Retina (tissue), 1 donor: Measurements from ENCODE around the gene ARPC5L.

Experiments used
- DNase-seq: peaks from one replicate; pipeline ENCODE4 v3.0.0-alpha.2; 2016

Gene ARPC5L

DNA sequence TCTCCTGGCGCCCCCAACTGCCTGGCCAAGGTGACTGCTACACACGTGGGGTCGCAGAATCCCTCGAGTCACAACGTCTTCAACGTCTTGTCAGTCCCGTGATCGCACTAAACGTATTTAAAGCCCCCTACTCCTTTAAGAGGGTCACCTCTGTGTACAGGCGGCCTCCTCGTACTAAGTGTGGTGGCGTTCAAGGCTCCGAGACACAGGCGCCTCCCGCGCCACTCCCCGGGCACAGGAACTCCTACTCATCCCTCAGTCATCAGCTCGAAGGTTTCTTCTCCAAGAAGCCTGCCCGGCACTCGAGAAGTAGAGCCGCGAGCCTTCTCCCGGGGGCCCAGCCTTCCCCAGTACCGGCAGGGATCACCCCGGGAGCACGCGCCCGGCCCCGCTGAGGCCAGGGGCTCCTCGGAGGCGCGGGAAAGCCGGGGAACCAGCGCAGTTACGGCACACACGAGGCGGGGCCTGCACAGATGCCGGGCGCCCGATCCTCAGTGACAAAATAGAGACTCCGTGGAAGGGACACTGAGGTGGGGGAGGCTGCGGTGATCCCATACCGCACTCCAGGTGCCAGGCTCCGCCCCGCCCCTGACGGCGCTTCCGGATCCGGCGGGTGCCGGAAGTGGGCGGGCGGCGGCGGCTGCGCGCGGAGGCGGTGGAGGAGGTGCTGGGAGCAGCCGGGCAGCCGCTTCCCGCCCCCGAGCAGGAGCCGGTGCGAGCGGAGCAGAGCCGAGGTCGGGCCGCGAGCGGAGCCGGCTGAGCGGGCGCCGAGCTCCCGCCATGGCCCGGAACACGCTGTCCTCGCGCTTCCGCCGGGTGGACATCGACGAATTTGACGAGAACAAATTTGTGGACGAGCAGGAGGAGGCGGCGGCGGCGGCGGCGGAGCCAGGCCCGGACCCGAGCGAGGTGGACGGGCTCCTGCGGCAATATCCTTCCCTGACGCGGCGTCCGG, 6.9 kb downstream of the ARPC5L start:
- peak; percentile 94 for DNase-seq

DNA sequence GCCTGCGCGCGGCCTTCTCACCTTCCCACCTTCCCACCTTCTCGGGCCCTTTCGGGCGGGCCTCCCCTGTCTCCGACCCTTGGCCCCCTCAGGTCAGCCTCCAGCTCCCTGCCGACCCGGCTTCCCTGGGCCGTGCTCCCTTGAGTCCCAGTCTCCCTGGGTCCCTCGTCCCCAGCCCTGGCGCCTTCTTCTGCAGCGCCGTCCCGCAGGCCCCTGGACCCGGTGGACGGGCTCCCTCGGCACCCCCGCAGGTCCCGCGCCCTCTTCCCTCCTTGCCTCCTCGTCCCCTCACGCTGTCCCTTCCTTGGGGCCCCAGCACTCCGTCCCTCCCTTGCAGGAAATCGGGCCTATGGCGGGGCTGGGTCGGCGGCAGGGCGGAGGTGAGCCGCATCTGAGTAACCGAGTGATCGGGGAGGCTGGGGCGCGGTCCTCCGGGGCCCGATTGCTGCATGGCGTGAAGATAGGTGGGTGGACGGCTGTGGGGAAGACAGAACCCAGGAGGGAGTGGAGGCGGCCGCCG, 7.6 kb downstream of the ARPC5L start:
- DNase-seq: no peak

DNA sequence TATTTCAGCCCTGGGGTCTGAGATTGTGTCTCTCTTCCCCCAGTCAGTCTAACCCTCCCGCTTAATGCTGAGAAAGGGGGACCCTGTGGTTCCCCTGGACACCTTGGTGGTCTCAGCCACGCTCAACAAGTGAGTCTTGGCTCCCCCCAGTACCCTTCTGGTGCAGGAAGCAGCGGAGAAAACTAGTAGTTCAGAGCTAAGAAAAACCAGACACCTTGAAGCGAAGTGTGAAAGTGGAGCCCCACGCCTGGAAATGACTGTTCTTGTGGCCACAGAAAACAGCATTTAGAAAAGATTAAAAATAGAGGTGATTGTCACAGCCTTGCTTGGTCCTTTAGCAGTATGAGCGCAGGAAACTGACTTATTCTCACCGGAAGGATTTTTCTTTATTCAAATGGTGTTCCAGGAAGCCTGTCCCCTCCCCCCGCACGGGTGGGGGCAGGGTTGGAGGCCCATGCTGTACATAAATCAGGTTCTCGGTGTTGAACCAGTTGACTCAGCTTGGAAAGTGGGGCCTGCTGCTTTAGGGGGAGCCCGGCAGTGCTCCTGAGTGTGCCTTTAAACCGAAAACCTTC, 8.1 kb downstream of the ARPC5L start:
- no peak for DNase-seq

DNA sequence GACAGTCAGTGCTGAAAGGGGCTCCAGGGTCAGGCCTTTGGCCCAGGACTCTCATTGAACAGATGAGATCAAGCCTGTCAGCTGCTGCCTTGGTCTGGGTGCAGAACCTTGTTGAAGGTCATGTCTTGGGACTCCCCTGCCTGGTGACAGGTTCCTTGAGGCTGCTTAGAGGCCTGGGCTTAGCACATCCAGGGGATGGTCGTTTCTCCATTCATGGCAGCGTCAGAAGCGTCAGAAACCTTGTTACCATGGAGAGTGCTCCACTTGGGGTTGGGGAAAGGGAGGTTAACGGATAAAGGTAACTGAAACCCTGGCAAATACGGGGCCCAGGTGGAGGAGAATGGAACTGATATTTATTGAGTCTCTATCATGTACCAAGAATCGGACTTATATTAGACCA, 8.8 kb downstream of the ARPC5L start:
- DNase-seq: no peak

DNA sequence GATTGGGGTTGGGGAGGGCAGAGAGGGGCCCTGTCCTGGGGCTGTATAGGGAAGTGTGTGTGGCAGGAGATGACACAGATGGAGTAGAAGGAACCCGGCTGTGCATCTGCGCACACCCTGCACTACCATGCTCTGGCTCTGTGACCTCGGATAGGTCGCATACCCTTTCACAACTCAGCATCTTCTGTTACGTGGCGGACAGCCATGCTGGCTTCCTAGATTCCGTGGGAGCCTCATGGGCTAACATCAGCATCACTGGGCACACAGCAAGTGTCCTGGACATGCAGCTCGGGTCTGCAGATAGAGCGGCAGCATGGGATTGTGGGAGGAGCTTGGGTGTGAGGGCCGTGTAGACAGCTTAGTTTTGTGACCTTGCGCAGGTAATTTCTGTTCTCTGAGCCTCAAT, 9.2 kb downstream of the ARPC5L start:
- no peak for DNase-seq

DNA sequence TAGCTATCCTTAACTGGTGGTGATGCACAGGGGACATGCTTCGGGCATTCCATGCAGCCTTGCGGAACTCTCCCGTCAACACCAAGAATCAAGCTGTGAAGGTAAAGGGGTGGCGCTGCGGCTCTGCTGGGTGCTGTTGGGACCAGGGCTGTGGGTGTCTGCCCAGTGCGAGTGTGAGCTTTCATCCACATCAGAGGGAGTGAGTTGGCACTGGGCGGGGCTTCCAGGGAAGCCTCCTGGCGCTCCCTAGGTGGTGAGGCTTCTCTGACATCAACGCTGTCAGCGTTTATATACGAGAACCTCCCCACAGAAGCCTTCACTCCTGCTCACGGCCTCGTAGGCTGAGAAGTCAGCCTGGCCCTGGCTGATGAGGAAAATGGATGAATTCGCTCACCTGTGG, 11.7 kb downstream of the ARPC5L start:
- DNase-seq: no peak

DNA sequence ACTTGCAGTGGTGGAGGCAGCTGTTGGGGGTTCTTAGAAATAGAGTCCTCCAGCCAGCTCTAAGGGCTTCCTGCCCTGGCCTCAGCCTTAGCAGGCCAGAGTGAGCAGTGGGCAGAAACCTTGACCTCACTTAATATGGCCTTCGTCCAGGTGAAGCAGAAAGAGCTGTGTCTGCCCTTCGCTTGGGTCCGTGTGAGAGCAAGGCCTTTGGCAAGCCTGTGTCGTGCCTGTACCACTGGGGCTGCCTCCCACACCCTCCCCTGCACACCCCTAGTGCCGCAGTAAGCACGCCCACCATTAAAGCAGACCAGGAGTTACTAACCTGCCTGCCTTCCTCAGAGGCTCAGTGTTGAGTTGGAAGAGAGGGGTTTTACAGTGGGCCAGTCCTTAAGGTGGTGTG, 13.6 kb downstream of the ARPC5L start:
- DNase-seq: no peak

DNA sequence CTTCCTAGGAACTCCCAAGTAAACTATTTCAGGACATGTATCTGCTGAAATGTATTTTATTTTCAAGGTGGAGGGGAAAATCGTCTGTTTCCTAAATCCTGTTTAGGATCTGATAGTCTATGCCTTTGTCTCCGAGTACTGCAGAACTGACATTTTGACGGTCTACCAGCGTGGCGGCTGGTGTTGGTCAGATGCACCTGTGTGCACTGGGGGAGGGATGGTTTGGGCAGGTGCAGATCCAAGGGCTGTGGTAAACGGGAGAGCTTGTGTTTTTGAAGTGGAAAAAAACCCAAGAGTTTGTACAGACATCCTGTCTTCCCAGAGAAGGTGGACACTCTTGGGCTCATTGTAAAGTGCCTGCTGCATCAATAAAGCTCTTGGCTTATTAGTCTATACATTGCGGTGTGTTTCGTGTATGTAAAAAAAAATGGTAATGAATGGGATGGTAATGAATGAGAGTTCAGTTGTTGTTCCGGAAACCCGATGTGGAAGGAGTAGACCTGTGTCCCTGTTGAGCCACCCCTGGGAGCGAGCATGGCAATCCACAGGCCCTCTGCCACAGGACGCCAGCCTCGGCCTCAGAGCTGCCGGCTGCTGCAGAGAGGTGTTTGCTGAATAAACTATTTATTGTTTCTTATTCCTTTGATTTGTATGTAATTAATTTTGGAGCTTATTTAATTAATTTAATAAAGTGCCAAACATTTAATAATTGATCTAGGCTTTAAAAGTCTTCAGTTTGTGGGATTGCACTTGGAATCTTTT, 15.3 kb downstream of the ARPC5L start:
- no peak for DNase-seq

DNA sequence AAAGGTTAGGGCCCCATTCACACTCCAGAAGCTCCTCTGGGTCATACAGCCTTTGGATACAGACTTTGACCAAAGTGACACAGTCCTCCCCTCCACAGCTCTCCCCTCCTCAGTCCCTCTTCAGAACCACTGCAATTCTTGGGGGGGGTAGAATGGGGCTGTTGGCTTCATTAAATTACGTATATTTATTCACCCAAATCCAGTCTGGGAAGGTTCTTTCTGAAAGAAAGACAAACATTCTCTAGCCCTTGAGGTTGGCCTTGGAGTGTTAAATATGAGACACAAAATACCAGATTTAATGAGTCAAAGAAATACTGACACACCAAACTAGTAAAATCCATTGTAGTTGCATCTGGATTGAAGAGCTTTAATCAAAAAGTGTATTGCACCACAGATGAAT, 16.1 kb downstream of the ARPC5L start:
- no peak for DNase-seq

DNA sequence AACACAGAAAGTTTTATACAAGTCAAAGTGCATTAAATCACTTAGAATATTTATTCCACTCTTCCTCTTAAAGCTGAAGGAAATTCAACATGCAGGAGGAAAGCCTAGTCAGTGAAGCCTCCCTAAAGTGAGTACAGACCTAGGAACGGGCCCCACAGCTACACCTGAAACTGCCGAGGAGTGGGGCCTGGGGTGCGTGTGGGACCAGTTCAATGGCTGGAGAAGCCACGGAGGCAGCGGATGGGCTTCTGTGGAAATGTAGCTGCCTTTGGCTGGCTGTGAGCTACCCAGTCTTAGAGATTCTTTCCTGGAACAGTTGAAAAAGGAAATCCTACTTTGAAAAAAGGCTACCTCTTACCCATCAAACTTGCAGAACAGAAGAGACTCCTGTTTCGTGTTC, 16.6 kb downstream of the ARPC5L start:
- DNase-seq: no peak

DNA sequence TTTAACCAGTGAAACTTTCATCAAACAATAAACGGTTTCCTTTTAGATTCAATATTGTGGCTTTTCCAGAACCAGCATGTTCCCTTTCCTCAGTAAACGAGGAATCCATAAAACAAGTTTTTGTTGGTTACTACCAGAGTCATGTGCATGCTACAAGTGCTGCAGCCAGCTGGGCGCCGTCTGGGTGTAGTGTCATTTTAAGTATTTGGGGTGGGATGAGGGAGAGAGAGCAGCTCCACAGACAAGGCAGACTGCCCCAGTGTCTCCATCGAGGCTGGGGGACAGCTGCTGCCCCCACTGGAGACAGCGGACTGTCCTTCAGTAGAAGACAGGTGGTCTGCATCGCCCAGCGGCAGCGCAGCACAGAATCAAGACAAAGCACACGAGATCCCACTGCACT, 17.3 kb downstream of the ARPC5L start:
- DNase-seq: no peak

DNA sequence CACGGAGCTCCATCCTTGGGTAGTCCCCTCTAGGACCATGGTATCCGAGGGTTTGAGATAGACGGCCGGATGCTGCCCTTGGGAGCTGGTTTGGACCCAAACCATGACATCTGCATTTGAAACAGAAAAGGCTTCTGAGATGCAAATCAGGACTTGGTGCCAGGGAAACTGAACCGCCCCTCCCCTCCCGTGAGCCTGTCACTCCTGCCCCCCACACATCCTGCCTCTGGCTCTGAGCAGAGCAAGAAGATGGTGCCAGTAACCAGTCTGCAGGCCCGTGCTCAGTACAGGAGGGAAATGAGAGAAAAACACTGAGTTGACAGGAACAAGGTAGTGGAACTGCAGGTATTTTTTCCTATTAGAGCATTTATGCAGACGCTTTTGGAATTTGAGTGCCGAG, 18.6 kb downstream of the ARPC5L start:
- DNase-seq: no peak

DNA sequence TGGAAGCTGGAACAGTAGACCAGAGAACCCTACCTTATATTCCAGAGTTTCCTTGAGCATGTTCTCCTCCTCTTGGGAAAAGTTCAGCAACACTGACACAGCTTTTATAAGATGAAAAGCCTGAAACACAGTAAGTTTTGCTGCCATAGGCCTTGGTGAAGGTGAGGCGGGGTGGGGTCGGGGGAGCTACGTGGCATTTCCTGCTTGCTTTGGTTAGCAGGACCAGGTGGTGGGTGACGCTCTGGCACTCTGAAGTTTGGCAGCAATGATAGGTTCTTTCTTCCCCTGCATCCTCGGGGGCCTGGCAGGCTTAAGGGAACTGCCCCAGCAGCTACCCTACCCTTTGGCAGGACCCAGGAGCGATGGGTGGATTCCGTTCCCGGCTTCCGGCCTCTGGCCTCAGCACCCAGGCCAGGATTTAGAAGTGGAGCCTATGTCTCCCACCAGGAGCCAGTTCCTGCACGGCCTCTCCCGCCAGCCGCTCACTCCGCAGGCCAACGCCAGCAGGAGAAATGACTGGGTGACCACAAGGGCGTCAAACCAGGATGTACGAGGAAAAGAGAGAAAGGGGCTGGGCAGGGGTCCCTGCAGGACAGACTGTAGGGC, 19.3 kb downstream of the ARPC5L start:
- no peak for DNase-seq

DNA sequence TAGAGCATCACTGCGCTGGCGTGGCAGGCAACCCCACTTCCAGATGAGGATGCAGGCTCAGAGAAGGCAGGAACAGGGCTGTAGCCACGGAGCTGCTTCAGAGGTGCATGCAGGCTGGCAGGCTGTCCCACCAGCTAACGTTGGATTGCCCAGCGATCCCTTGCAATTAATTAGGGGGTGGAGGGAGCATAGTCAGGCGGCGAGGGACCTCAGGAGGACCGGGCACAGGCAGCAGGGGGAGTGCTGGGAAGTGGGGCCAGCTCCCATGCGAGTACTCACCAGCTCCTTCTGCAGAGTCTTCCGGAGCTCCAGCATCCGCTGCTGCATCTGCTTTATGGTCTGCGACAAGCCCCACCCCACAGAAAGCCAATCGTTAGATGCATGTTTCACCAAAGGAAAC, 20.3 kb downstream of the ARPC5L start:
- DNase-seq: no peak

DNA sequence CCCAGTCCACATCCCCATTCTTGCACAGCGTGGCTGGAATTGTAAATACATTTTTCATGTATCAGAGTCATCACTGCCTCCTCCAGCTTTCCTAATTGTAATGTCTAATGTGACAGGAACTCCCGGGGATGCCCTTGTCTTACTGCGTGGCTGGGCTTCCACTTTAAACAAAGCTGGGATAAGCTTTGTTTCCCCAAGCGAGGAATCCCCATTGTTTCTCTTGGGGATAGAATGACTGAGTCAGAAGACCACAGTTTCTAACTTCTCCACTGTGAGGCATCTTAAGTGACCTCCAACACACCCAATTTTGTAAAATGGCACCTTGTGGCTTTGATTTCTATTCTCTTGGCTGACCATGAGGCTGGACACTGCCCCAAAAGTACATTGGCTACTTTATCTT, 22.4 kb downstream of the ARPC5L start:
- no peak for DNase-seq

DNA sequence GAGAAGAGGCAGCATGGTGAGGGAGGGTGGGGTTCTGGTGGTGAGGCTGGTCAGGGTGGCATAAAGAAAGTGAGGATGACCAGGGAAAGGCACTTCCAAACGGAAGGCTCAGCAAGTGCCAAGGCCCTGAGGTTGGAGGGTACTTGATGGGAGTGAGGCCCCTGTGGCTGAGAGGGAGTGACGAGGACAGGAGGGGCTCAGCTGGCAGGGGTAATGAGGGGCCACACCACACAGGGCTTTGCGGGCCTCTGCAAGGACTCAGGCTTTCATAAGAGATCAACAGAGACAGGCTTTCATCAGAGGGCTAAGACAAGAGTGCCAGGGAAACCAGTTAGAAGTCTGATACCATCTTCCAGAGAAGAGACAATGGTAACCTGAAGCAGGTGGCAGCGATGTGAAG, 23.6 kb downstream of the ARPC5L start:
- DNase-seq: no peak

DNA sequence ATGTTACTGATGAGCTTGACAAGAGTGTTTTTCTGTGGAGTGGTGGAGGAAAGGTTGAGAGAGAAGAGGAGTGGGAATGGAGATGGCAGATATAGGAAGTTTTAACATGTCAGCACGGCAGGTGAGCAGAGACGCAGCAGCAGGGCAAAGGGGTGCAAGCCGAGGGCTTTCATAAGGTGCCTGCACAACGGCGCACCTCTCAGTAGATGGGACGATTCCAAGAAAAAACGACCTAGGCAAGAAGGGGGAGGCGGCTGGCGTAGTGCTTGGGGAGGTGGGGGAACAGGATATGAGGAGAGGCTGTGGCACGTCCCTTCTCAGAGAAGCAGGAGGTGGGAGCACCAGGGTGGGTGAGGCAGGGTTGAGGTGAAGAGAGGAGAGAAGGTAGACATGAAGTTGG, 24.5 kb downstream of the ARPC5L start:
- no peak for DNase-seq

DNA sequence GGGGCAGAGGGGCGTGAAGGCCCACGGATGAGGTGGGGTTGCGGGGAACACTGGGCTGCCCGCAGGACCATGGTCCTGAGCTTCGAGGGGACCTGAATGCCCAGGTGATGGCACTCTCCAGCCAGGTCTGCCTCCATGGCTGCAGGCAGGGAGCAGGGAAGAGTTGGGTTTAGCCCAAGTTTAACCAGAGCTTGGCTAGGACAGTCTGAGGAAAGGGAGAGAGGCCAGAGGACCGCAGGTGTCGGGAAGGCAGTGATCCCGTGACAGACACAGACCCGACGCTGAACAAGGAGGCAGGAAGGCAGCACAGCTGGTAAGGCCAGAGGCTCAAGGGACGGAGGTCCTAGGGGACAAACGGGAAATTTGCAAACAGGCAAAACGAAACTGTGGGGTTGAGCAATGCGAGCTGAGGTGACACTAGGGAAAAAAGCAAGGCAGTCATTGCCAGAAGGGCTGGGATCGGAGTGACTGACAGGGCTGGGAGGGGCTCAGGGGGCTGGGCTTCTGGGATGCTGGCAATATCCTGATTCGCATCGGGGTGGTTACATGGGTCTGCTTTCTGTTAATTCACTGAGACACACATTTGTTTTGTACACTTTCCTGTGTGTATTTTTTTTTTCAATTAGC, 25.0 kb downstream of the ARPC5L start:
- no peak for DNase-seq

DNA sequence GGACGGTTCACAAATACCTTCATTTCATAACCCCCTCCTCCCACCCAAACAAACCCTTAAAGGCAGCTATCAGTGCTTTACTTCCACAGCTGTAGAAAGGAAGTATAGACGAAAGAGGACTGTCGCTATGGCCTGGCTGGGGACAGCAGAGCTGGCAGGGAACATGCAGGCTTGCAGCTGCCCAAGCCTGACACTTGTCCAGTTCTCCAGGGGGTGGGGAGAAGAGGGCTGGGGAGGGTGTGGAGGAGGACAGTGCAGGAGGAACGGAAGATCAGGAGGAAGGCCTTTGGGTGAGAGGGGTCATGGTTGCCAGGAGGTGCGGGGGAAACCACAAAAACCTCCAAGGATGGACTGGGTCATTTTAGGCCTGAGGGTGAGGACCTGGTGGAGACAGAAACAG, 25.9 kb downstream of the ARPC5L start:
- DNase-seq: no peak

DNA sequence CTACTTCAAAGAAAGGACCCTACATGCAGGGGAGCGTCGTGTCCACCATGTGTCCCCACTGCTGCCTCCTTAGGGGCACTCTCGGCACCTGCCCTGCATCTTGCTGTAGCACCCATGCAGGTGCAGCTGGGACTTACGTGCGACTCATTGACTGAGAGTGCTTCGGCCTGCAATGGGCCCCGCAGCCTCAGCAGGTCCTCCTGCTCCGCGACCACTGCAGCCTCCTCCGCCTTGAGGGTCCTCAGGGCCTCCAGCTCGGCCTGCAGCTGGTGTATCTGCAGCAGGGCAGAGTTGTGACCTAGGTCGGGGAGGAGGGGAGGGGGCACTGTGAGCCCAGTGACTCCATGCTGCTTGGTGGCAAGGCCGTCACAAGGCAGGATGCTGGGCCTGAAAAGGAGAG, 27.1 kb downstream of the ARPC5L start:
- no peak for DNase-seq

DNA sequence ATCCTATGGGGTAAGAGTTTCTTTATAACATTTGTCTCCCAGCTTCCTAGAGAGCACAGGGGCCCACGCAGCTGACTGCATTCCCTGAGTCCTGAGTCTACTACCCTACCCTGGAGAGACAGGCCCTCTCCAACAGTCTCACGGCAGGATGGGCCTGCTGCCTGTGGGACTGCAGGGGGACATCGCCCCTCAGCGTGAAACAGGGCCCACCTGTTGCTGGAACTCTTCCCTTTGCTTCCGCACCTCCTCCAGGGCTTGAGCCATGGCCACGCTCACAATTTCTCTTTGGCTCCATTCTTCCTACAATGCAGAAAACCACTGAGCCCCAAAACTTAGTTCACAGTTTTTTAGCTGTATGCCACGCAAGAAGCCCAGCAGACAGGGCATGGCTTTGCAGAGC, 28.2 kb downstream of the ARPC5L start:
- DNase-seq: no peak

DNA sequence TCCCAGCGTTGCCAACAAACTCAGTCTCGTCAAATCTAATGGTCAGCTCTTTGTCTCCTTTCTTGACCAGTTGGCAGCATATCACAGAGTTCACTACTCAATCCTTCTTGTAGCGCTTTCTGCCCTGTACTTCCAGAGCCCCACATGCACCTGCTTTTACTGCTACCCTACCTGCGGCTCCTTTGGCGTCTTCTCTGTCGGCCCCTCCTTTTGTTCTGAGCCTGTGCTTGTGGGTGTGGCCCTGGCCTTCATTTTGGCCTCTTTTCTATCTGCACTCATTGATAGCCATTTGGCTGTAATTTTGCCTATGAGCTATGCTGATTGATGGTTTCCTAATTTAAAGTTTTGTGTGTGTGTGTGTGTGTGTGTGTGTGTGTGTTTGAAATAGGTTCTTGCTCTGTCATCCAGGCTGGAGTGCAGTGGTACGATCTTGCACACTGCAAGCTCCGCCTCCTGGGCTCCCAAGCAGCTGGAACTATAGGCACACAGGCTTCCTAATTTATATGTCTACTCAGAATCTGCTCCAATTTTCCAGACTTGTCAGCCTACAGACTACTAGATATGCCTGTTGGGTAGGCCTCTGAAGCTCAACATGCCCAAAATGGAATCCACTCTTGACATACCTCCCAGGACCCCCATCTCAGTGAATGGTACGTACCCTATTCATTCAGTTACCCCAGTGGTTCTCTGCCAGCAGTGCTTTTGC, 32.3 kb downstream of the ARPC5L start:
- no peak for DNase-seq
